Panc1 (cell line): ENCODE data around the gene CLEC16A. TPM values are rescaled to one million over a fixed set of nuclear protein-coding genes. Genes with fewer than 3 reads are reported as not detected.

Experiments
- ATAC-seq: fragments of 200-7000 bp; cut with Tn5 transposase; 2 replicates; pipeline ENCODE4 v1.9.1; 2020; ENCODE audit warnings: mild to moderate bottlenecking, moderate library complexity
- BruUV-seq: library from RNA; stranded (reverse); fragments of 400-500 nt; replicated peaks from 2 replicates; lab custom pipeline; 2021; lab: Mats Ljungman, UMichigan
- CTCF ChIA-PET: fragments of 300-600 bp; sonication (Branson Sonifier 250); formaldehyde crosslinking; loops from one replicate; lab custom pipeline; 2022; ENCODE audit warnings: antibody characterized with exemption; lab: Charles Lee
- POLR2A ChIA-PET: fragments of 300-600 bp; sonication (Branson Sonifier 250); formaldehyde crosslinking; loops from one replicate; lab custom pipeline; 2022; ENCODE audit warnings: antibody characterized with exemption; lab: Charles Lee
- DNase-seq: peaks from one replicate; pipeline ENCODE4 v3.0.0-alpha.2; 2010; ENCODE audit warnings: low read depth, low spot score
- H3K27ac ChIP-seq: 2 replicates; pipeline ENCODE4 v1.5.1; 2011; ENCODE audit warnings: mild to moderate bottlenecking, low read length, inconsistent platforms
- H3K27me3 ChIP-seq: fragments of 200-500 bp; sonication (Bioruptor generic); 2 replicates; pipeline ENCODE4 v1.6.0; 2014; ENCODE audit warnings: low read length, inconsistent platforms; ENCODE audit not compliant: control insufficient read depth, insufficient read depth
- H3K36me3 ChIP-seq: fragments of 200-500 bp; sonication (Bioruptor generic); 2 replicates; pipeline ENCODE4 v1.5.1; 2014; ENCODE audit warnings: inconsistent platforms, mild to moderate bottlenecking, low read length, moderate library complexity; ENCODE audit not compliant: control insufficient read depth, insufficient read depth
- H3K4me1 ChIP-seq: 2 replicates; pipeline ENCODE4 v1.5.1; 2011; ENCODE audit warnings: inconsistent platforms, mild to moderate bottlenecking, low read length, moderate library complexity; ENCODE audit not compliant: control insufficient read depth, insufficient read depth
- H3K4me3 ChIP-seq, 2 experiments: 2 replicates each; pipeline ENCODE4 v1.5.1; 2011 to 2012; ENCODE audit warnings: low read depth in 2 of 2, low read length in 2 of 2, mild to moderate bottlenecking in 2 of 2, inconsistent platforms in 1 of 2, moderate library complexity in 1 of 2
- H3K9me3 ChIP-seq: fragments of 200-500 bp; sonication (Bioruptor generic); 2 replicates; pipeline ENCODE4 v1.5.1; 2014; ENCODE audit warnings: low read depth, mild to moderate bottlenecking, inconsistent platforms, low read length, moderate library complexity; ENCODE audit not compliant: control insufficient read depth, insufficient read depth
- CTCF ChIP-seq: fragments of 450-650 bp; IDR thresholded peaks from 2 replicates; pipeline ENCODE4 v1.5.1; 2017; ENCODE audit warnings: mild to moderate bottlenecking
- POLR2AphosphoS5 ChIP-seq: IDR thresholded peaks from 2 replicates; pipeline ENCODE4 v1.6.1; 2012; ENCODE audit warnings: mild to moderate bottlenecking, low read depth, low read length, moderate library complexity
- SIN3A ChIP-seq: IDR thresholded peaks from 2 replicates; pipeline ENCODE4 v1.6.1; 2012; ENCODE audit warnings: low read depth, mild to moderate bottlenecking, low read length, moderate library complexity, borderline replicate concordance; ENCODE audit not compliant: insufficient read depth
- TCF7L2 ChIP-seq: IDR thresholded peaks from 2 replicates; pipeline ENCODE4 v1.6.1; 2011; ENCODE audit warnings: mild to moderate bottlenecking, low read depth, low read length, inconsistent platforms
- in situ Hi-C: cut with HindIII; loops from 2 replicates; pipeline ENCODE4 v1.10.0; 2016; ENCODE audit warnings: low sequenced_read_pairs, low pct_unique_long_range_greater_than_20kb
- intact Hi-C: fragments of 100-400 bp; cut with micrococcal nuclease; formaldehyde crosslinking; loops from one replicate; pipeline ENCODE4 v1.10.0; 2022; ENCODE audit not compliant: unreplicated experiment
- total RNA-seq: library from RNA; stranded (reverse); gene quantifications from one replicate; pipeline ENCODE4 v1.2.1, GENCODE V29; 2021; ENCODE audit not compliant: unreplicated experiment
- TF ChIP-seq, protein P1 (sequence below), 2 experiments: IDR thresholded peaks; 2 replicates each; pipeline ENCODE4 v1.6.1; 2011 to 2012; ENCODE audit warnings: low read depth in 2 of 2, control low read depth in 1 of 2, low read length in 1 of 2, mild to moderate bottlenecking in 1 of 2, moderate library complexity in 1 of 2; ENCODE audit not compliant: insufficient read depth in 1 of 2

The CLEC16A gene
- total RNA-seq, 1 experiment from 2014 or later = 21.0 TPM

GRCh38 chr16:10939649-10940234, 4.6 kb upstream of the CLEC16A start:
- ATAC-seq (no peak), DNase-seq (no peak)
- H3K4me1 ChIP-seq = peaks cover 33% of the 10 kb centered on the region
- in situ Hi-C loops (no loop called here), intact Hi-C loops (no loop called here)
- ChIA-PET POLR2A (no interaction called here), CTCF (interaction anchor here (0.6 kb wide), 1 partner anchor 21 kb away, joined by 3 read pairs; no protein-coding TSS in a partner anchor)
- BruUV-seq = no TSS peak
- TF ChIP-seq SIN3A (no peak), CTCF (no peak), TCF7L2 (no peak), POLR2AphosphoS5 (no peak)
- TF ChIP-seq, protein P1, sequence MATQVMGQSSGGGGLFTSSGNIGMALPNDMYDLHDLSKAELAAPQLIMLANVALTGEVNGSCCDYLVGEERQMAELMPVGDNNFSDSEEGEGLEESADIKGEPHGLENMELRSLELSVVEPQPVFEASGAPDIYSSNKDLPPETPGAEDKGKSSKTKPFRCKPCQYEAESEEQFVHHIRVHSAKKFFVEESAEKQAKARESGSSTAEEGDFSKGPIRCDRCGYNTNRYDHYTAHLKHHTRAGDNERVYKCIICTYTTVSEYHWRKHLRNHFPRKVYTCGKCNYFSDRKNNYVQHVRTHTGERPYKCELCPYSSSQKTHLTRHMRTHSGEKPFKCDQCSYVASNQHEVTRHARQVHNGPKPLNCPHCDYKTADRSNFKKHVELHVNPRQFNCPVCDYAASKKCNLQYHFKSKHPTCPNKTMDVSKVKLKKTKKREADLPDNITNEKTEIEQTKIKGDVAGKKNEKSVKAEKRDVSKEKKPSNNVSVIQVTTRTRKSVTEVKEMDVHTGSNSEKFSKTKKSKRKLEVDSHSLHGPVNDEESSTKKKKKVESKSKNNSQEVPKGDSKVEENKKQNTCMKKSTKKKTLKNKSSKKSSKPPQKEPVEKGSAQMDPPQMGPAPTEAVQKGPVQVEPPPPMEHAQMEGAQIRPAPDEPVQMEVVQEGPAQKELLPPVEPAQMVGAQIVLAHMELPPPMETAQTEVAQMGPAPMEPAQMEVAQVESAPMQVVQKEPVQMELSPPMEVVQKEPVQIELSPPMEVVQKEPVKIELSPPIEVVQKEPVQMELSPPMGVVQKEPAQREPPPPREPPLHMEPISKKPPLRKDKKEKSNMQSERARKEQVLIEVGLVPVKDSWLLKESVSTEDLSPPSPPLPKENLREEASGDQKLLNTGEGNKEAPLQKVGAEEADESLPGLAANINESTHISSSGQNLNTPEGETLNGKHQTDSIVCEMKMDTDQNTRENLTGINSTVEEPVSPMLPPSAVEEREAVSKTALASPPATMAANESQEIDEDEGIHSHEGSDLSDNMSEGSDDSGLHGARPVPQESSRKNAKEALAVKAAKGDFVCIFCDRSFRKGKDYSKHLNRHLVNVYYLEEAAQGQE (IDR thresholded peaks at IDR 0.05; ENCODE audit: insufficient read depth in 1 of 2, low read depth in 2 of 2, low read length in 1 of 2) = no peak
- no peaks in the 10 kb centered on the region for H3K27me3 ChIP-seq
- no peaks in the 10 kb centered on the region for H3K9me3 ChIP-seq
- no peak overlapping the region for H3K27ac ChIP-seq
- H3K36me3 ChIP-seq = no peaks in the 10 kb centered on the region; the same call in 1 of the 2 replicates
- H3K4me3 ChIP-seq = peak overlapping the region in 1 of 2 experiments; percentile 70; a peak in 1 of 4 replicates

- ChIA-PET CTCF (no interaction called here), POLR2A (no interaction called here)
- TF ChIP-seq POLR2AphosphoS5 (no peak), CTCF (no peak), SIN3A (no peak), TCF7L2 (no peak)
- TF ChIP-seq, protein P1 (IDR thresholded peaks at IDR 0.05; ENCODE audit: insufficient read depth in 1 of 2, low read depth in 2 of 2, low read length in 1 of 2) = no peak
- BruUV-seq = TSS peak; percentile 75
- Histone ChIP-seq H3K36me3 (no peaks in the 10 kb centered on the region; the same call in 1 of the 2 replicates), H3K4me1 (peaks cover 34% of the 10 kb centered on the region), H3K27ac (peak overlapping the region; percentile 81), H3K27me3 (no peaks in the 10 kb centered on the region), H3K4me3 (peak overlapping the region; percentile 70 to 71), H3K9me3 (no peaks in the 10 kb centered on the region)
- intact Hi-C loops (no loop called here), in situ Hi-C loops (no loop called here)
- DNase-seq (no peak), ATAC-seq (no peak)
Observed at GRCh38 chr16:10940501-10941079, 3.8 kb upstream of the CLEC16A start.
